ENCODE data around the gene DYNLT1. TPM values are rescaled to one million over a fixed set of nuclear protein-coding genes. Genes with fewer than 3 reads are reported as not detected.
"Not testable (repeated sequence)": the region's sequence is repeated elsewhere in the genome, so short reads cannot be mapped to it uniquely, and the experiment has no call there.

DYNLT1 gene
- total RNA-seq, 1 donor from 2014 or later: 75.6 TPM

GRCh38 chr6:158622545-158623190 lies 21.9 kb downstream of the DYNLT1 start:
- DNase-seq: no peak

GRCh38 chr6:158621694-158622544 lies 22.6 kb downstream of the DYNLT1 start:
- DNase-seq: no peak

- DNase-seq: no peak
These were observed 23.4 kb downstream of the DYNLT1 start for GRCh38 chr6:158620963-158621693.

GRCh38 chr6:158619922-158620801 lies 24.4 kb downstream of the DYNLT1 start:
- DNase-seq: no peak

GRCh38 chr6:158618289-158618688 lies 26.3 kb downstream of the DYNLT1 start:
- not testable (repeated sequence) for DNase-seq

- DNase-seq: not testable (repeated sequence)
These were observed 29.9 kb downstream of the DYNLT1 start for GRCh38 chr6:158614606-158615005.

GRCh38 chr6:158611541-158612370 lies 32.8 kb downstream of the DYNLT1 start:
- DNase-seq: no peak

- no peak for DNase-seq
These were observed 33.5 kb downstream of the DYNLT1 start for GRCh38 chr6:158611039-158611438.

- DNase-seq: no peak
These were observed 34.1 kb downstream of the DYNLT1 start for GRCh38 chr6:158610319-158610968.

GRCh38 chr6:158609455-158610155 lies 34.9 kb downstream of the DYNLT1 start:
- DNase-seq: no peak

- DNase-seq: no peak
These were observed 36.3 kb downstream of the DYNLT1 start for GRCh38 chr6:158608221-158608620.

GRCh38 chr6:158607411-158608170 lies 37.0 kb downstream of the DYNLT1 start:
- no peak for DNase-seq

- no peak for DNase-seq
These were observed 37.6 kb downstream of the DYNLT1 start for GRCh38 chr6:158606935-158607334.

GRCh38 chr6:158606011-158606410 lies 38.5 kb downstream of the DYNLT1 start:
- not testable (repeated sequence) for DNase-seq

- peak; percentile 51 for DNase-seq
These were observed 39.2 kb downstream of the DYNLT1 start for GRCh38 chr6:158605266-158605878.

- no peak for DNase-seq
These were observed 40.5 kb downstream of the DYNLT1 start for GRCh38 chr6:158604048-158604406.

GRCh38 chr6:158603261-158604047 lies 41.1 kb downstream of the DYNLT1 start:
- DNase-seq: no peak

- DNase-seq: no peak
These were observed 44.9 kb downstream of the DYNLT1 start for GRCh38 chr6:158599635-158600034.

Data from occipital lobe (tissue), 2 donors.